ENCODE measurements around the gene CNTNAP5. TPM values are rescaled to one million over a fixed set of nuclear protein-coding genes. Genes with fewer than 3 reads are reported as not detected.

Gene CNTNAP5
- total RNA-seq, 1 donor from 2014 or later: not detected

DNA sequence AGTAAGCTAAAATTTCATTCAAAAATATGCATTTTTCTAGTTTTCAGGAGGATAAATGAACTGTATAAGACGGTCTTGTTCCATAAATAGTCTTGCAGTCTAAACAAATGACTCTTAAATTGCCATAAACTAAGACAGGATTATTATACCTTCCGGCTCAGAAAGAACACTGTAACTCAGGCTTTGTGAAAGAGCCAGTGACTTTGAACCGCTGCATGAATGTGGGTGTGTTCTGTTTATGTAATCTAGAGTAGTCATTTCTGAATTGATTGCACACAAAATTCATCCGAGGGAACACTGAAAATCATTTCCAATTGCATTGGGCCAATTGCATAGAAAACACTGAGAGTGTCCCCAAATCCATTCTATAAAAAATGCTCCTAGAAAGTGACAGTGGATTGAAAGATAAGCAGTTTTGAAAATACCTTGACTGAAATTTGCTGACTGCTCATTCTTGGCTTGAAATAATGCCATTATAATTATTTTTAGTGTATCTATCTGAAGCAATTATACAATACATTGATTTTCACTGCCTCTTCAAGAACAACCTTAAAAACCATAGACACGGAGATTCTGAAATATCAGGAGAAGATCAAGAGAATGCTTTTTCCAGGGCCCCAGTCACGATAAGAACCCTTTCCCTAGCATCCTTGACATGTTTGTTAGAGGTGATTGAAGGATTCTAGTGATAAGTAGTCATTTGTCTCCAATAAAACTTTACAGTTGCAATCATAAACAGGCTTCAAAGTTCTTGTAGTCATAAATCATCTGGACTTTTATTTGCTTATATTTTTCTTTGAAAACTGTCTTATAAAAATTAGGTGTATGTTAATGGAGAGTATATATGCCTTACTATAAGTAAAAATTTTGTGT is 55.4 kb downstream of the CNTNAP5 start:
- TF ChIP-seq CTCF (conservative IDR thresholded peaks at IDR 0.05; ENCODE audit: low read depth, low read length): no peak
- no peak for DNase-seq (ENCODE audit: low read depth)
- no peak overlapping the region for H3K4me3 ChIP-seq (ENCODE audit: low read depth, low read length)

GRCh38 chr2:124081154-124081716 is 56.1 kb downstream of the CNTNAP5 start:
- DNase-seq (ENCODE audit: low read depth): no peak
- H3K4me3 ChIP-seq (ENCODE audit: low read depth, low read length): no peak overlapping the region
- no peak for TF ChIP-seq CTCF (conservative IDR thresholded peaks at IDR 0.05; ENCODE audit: low read depth, low read length)

DNA sequence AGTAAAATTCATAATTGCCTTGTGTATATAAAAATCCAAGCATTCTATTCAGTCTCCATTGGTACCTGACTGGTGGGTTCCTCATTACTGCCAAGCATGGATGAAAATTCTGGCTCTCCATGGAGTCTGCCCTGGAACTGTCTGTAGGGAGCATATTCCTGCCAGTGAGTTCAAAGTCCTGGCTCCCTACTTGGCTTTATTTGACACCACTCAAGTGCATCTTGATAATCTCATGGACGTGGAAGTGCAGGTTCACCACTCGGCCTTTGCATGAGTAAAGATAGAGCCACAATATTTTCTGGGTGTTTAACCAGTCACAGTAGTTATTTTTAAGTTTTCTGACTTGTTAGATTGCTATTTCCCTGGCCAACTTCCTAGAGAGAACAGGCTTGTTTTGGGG is 63.5 kb downstream of the CNTNAP5 start:
- no peak for TF ChIP-seq CTCF (conservative IDR thresholded peaks at IDR 0.05; ENCODE audit: low read depth, low read length)
- no peak overlapping the region for H3K4me3 ChIP-seq (ENCODE audit: low read depth, low read length)
- DNase-seq (ENCODE audit: low read depth): no peak

GRCh38 chr2:124091721-124092120 is 66.6 kb downstream of the CNTNAP5 start:
- no peak for DNase-seq (ENCODE audit: low read depth)
- TF ChIP-seq CTCF (conservative IDR thresholded peaks at IDR 0.05; ENCODE audit: low read depth, low read length): no peak
- H3K4me3 ChIP-seq (ENCODE audit: low read depth, low read length): no peak overlapping the region

DNA sequence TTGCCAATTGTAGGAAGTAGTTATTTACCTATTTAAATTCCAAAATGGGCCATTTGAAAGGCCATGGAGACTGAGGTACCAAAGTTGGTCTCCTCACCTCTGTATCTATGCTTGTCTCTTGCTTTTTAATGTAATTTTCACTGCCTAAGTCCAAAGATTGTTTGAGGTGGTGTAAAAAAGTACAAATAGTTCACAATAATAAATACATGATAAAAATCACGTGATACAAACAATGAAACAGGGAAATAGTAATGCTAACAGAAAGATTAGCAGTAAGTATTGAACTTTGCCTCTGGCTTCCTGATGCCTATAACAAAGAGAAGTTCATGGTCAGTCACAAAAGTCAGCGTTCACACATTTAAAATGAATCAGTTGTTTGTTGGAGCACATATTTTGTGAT is 67.6 kb downstream of the CNTNAP5 start:
- H3K4me3 ChIP-seq (ENCODE audit: low read depth, low read length): no peak overlapping the region
- no peak for TF ChIP-seq CTCF (conservative IDR thresholded peaks at IDR 0.05; ENCODE audit: low read depth, low read length)

GRCh38 chr2:124104914-124105313 is 79.8 kb downstream of the CNTNAP5 start:
- no peak for DNase-seq (ENCODE audit: low read depth)
- no peak for TF ChIP-seq CTCF (conservative IDR thresholded peaks at IDR 0.05; ENCODE audit: low read depth, low read length)
- no peak overlapping the region for H3K4me3 ChIP-seq (ENCODE audit: low read depth, low read length)

More for the DNA sequence above, 67.6 kb downstream of the CNTNAP5 start:
- no peak for DNase-seq (ENCODE audit: low read depth)

All from epithelial cell of proximal tubule (primary cell).